ENCODE results near the gene SLC25A43.

- TF ChIP-seq CTCF (conservative IDR thresholded peaks at IDR 0.05; ENCODE audit: low read depth in 2 of 2) (no peak), POLR2AphosphoS5 (IDR thresholded peaks at IDR 0.05; ENCODE audit: low read depth) (no peak), REST (IDR thresholded peaks at IDR 0.05; ENCODE audit: unreplicated experiment) (no peak), NANOG (IDR thresholded peaks at IDR 0.05; ENCODE audit: borderline replicate concordance) (no peak), STAT1 (IDR thresholded peaks at IDR 0.05; ENCODE audit: unreplicated experiment) (no peak), EZH2 (IDR thresholded peaks at IDR 0.05; ENCODE audit: low read depth, unreplicated experiment) (no peak)
Observed at GRCh38 chrX:119406776-119407175, 7.6 kb downstream of the SLC25A43 start.
